Heart left ventricle (tissue), 13 donors: Measurements from ENCODE around the gene MYO1G.

Source experiments
- CTCF ChIP-seq, 12 donors: fragments of 200-600 bp; sonication (generic) in 4 of 12; IDR thresholded peaks; one replicate each; pipeline versions ENCODE4 v1.5.0 to v1.8.0; 2018 to 2022; ENCODE audit warnings: antibody characterized with exemption in 12 of 12, mild to moderate bottlenecking in 5 of 12
- POLR2A ChIP-seq, 2 donors: fragments of 450-650 bp; IDR thresholded peaks; one replicate each; pipeline ENCODE4 v1.6.1; 2017; ENCODE audit warnings: antibody characterized with exemption in 2 of 2, mild to moderate bottlenecking in 2 of 2, moderate library complexity in 2 of 2
- donor health status: ischemic (EF 13 %, LVEDD 7.1; RV severe dilation, severe dysfunction).
- donor health status: DM: no; HTN: yes; CAD: no.
- donor health status: DM: no; HTN: no; CAD: no.
- donor health status: ischemic (EF 25% LVEDD 6.9; RV normal size, moderate dysfunction).
- donor health status: ischemic (EF 25% LVEDD 5.7; RV mildly dilated, moderate dysfunction).
- donor health status: ischemic (EF 35%, LVEDD 5.7; RV mildly dilated, moderate dysfunction).
- donor health status: nonischemic (EF 11% LVEDD 7.7; RV severe dilation, severe dysfunction).
- donor health status: DM: yes; HTN: yes; CAD: no.
- donor health status: PGD.
- donor health status: ischemic (EF 29% LVEDD 5.4; RV normal size, mild dysfunction).
- donor health status: nonischemic (EF 23%, LVEDD 6.1; RV moderate dilation, normal function).

- TF ChIP-seq CTCF (IDR thresholded peaks at IDR 0.05) (no peak), POLR2A (IDR thresholded peaks at IDR 0.05) (no peak)
Observed at GRCh38 chr7:45013465-45013967, 34.7 kb upstream of the MYO1G start.
